HEK293 (cell line): Measurements from ENCODE around the gene COA8.

Source experiments
- EGR2 ChIP-seq: fragments of 450-650 bp; formaldehyde crosslinking; IDR thresholded peaks from 2 replicates; pipeline ENCODE4 v1.5.1; 2016; ENCODE audit warnings: low read depth, missing biosample characterization, missing genetic modification characterization
- HOXD13 ChIP-seq: sonication (generic); formaldehyde crosslinking; IDR thresholded peaks from 2 replicates; pipeline ENCODE4 v1.8.0; 2022; ENCODE audit warnings: missing genetic modification reagents, borderline replicate concordance
- SETDB1 ChIP-seq: IDR thresholded peaks from one replicate; pipeline ENCODE4 v1.6.1; 2017; ENCODE audit warnings: mild to moderate bottlenecking, low read length, moderate library complexity, mixed read lengths; ENCODE audit not compliant: insufficient read length
- ZNF174 ChIP-seq: fragments of 450-650 bp; formaldehyde crosslinking; IDR thresholded peaks from 2 replicates; pipeline ENCODE4 v1.5.0; 2017; ENCODE audit warnings: missing biosample characterization, mild to moderate bottlenecking, missing genetic modification characterization
- ZNF24 ChIP-seq: fragments of 450-650 bp; formaldehyde crosslinking; IDR thresholded peaks from 2 replicates; pipeline ENCODE4 v1.5.1; 2016; ENCODE audit warnings: missing biosample characterization, missing genetic modification characterization
- ZNF292 ChIP-seq: fragments of 450-650 bp; formaldehyde crosslinking; IDR thresholded peaks from 2 replicates; pipeline ENCODE4 v1.5.1; 2016; ENCODE audit warnings: low read depth, missing biosample characterization, missing genetic modification characterization, borderline replicate concordance
- ZNF501 ChIP-seq: fragments of 450-650 bp; formaldehyde crosslinking; IDR thresholded peaks from 2 replicates; pipeline ENCODE4 v1.5.1; 2016; ENCODE audit warnings: missing biosample characterization, missing genetic modification characterization
- ZNF768 ChIP-seq: fragments of 450-650 bp; formaldehyde crosslinking; IDR thresholded peaks from 2 replicates; pipeline ENCODE4 v1.5.1; 2018; ENCODE audit warnings: missing biosample characterization, mild to moderate bottlenecking, missing genetic modification characterization
- ZNF776 ChIP-seq: fragments of 450-650 bp; formaldehyde crosslinking; IDR thresholded peaks from 2 replicates; pipeline ENCODE4 v1.5.0; 2017; ENCODE audit warnings: missing biosample characterization, missing genetic modification characterization, borderline replicate concordance
- ZNF830 ChIP-seq: fragments of 450-650 bp; IDR thresholded peaks from 2 replicates; pipeline ENCODE4 v1.5.0; 2018; ENCODE audit warnings: missing biosample characterization, missing genetic modification characterization, low read depth, mild to moderate bottlenecking, moderate library complexity
- TF ChIP-seq, protein P1 (sequence below): fragments of 450-650 bp; formaldehyde crosslinking; IDR thresholded peaks from 2 replicates; pipeline ENCODE4 v1.5.1; 2016; ENCODE audit warnings: missing biosample characterization, missing genetic modification characterization
- TF ChIP-seq, protein P2 (sequence below): fragments of 450-650 bp; formaldehyde crosslinking; IDR thresholded peaks from 2 replicates; pipeline ENCODE4 v1.5.1; 2016; ENCODE audit warnings: missing biosample characterization, missing genetic modification characterization
- TF ChIP-seq, protein P3 (sequence below): fragments of 450-650 bp; formaldehyde crosslinking; IDR thresholded peaks from 2 replicates; pipeline ENCODE4 v1.5.1; 2017; ENCODE audit warnings: missing biosample characterization, mild to moderate bottlenecking, missing genetic modification characterization, moderate library complexity
- TF ChIP-seq, protein P4 (sequence below): fragments of 450-650 bp; formaldehyde crosslinking; IDR thresholded peaks from 2 replicates; pipeline ENCODE4 v1.5.1; 2016; ENCODE audit warnings: missing biosample characterization, missing genetic modification characterization

DNA sequence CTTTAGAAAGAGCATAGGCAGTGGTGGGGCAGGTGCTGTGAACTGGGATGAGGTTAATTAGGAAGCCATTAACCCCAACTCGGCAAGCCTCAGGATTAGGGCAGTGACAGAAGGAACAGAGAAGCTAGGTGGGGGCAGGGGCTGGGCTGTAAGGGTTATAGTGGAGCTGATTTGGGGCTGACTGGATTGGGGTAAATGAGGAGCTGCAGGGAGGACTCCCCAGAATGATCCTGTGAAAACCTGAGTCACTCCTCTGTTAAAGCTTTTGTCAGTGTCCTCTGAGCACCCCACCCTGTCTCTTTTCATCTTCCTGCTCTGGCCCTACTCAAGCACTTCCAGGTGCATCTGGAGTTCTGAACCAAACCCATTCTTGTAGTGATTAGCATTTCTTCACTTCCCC lies 70.6 kb downstream of the COA8 start:
- TF ChIP-seq, protein P1, sequence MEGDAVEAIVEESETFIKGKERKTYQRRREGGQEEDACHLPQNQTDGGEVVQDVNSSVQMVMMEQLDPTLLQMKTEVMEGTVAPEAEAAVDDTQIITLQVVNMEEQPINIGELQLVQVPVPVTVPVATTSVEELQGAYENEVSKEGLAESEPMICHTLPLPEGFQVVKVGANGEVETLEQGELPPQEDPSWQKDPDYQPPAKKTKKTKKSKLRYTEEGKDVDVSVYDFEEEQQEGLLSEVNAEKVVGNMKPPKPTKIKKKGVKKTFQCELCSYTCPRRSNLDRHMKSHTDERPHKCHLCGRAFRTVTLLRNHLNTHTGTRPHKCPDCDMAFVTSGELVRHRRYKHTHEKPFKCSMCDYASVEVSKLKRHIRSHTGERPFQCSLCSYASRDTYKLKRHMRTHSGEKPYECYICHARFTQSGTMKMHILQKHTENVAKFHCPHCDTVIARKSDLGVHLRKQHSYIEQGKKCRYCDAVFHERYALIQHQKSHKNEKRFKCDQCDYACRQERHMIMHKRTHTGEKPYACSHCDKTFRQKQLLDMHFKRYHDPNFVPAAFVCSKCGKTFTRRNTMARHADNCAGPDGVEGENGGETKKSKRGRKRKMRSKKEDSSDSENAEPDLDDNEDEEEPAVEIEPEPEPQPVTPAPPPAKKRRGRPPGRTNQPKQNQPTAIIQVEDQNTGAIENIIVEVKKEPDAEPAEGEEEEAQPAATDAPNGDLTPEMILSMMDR (tag by site-specific recombination) = no peak
- TF ChIP-seq SETDB1 (no peak), ZNF501 (tag by site-specific recombination) (no peak), HOXD13 (CRISPR knock-in tag) (no peak), ZNF830 (tag by site-specific recombination) (no peak), ZNF174 (no peak), ZNF776 (tag by site-specific recombination) (no peak), ZNF24 (tag by site-specific recombination) (no peak), ZNF292 (tag by site-specific recombination) (no peak), EGR2 (tag by site-specific recombination) (no peak), ZNF768 (tag by site-specific recombination) (no peak)
- TF ChIP-seq, protein P2, sequence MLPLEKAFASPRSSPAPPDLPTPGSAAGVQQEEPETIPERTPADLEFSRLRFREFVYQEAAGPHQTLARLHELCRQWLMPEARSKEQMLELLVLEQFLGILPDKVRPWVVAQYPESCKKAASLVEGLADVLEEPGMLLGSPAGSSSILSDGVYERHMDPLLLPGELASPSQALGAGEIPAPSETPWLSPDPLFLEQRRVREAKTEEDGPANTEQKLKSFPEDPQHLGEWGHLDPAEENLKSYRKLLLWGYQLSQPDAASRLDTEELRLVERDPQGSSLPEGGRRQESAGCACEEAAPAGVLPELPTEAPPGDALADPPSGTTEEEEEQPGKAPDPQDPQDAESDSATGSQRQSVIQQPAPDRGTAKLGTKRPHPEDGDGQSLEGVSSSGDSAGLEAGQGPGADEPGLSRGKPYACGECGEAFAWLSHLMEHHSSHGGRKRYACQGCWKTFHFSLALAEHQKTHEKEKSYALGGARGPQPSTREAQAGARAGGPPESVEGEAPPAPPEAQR = no peak
- TF ChIP-seq, protein P3, sequence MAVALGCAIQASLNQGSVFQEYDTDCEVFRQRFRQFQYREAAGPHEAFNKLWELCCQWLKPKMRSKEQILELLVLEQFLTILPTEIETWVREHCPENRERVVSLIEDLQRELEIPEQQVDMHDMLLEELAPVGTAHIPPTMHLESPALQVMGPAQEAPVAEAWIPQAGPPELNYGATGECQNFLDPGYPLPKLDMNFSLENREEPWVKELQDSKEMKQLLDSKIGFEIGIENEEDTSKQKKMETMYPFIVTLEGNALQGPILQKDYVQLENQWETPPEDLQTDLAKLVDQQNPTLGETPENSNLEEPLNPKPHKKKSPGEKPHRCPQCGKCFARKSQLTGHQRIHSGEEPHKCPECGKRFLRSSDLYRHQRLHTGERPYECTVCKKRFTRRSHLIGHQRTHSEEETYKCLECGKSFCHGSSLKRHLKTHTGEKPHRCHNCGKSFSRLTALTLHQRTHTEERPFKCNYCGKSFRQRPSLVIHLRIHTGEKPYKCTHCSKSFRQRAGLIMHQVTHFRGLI (tag by site-specific recombination) = no peak
- TF ChIP-seq, protein P4, sequence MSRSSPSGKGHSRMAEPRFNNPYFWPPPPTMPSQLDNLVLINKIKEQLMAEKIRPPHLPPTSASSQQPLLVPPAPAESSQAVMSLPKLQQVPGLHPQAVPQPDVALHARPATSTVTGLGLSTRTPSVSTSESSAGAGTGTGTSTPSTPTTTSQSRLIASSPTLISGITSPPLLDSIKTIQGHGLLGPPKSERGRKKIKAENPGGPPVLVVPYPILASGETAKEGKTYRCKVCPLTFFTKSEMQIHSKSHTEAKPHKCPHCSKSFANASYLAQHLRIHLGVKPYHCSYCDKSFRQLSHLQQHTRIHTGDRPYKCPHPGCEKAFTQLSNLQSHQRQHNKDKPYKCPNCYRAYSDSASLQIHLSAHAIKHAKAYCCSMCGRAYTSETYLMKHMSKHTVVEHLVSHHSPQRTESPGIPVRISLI (tag by site-specific recombination) = no peak
